A673 (cell line): ENCODE data around the gene AKIP1.

ENCODE experiments used
- CTCF ChIP-seq: fragments of 300-800, 200-600 bp; sonication (generic); conservative IDR thresholded peaks from 2 replicates; pipeline ENCODE4 v1.5.1; 2017; ENCODE audit warnings: low read depth, mild to moderate bottlenecking, antibody characterized with exemption, low read length, moderate library complexity, mixed read lengths
- EZH2 ChIP-seq: fragments of 200-600 bp; sonication (generic); IDR thresholded peaks from 2 replicates; pipeline ENCODE4 v1.6.1; 2017; ENCODE audit warnings: borderline replicate concordance, low read depth, mild to moderate bottlenecking, mixed read lengths, antibody characterized with exemption, low read length; ENCODE audit not compliant: poor library complexity, severe bottlenecking

- TF ChIP-seq CTCF (peak; percentile 68), EZH2 (no peak)
Measured at GRCh38 chr11:8959546-8960166, 48.7 kb downstream of the AKIP1 start.
